ENCODE data around the gene SOCS3.
A peak's percentile ranks its signal among the peaks of the same experiment; 100 is the strongest.

SOCS3 gene

GRCh38 chr17:78399028-78399692 is 39.3 kb upstream of the SOCS3 start:
- Histone ChIP-seq H3K27ac (no peak overlapping the region), H3K27me3 (replicated peaks) (no peaks in the 10 kb centered on the region), H3K36me3 (replicated peaks) (peaks cover 55% of the 10 kb centered on the region), H3K4me3 (ENCODE audit: low read depth, low read length) (no peak overlapping the region)
- no peak for DNase-seq
- TF ChIP-seq CTCF (IDR thresholded peaks at IDR 0.05; ENCODE audit: low read depth, low read length, missing control alignments): no peak
- in situ Hi-C loops (cut with HindIII; ENCODE audit: low pct_ligation_motif_present, low sequenced_read_pairs): no loop called here

GRCh38 chr17:78398390-78398789 is 38.5 kb upstream of the SOCS3 start:
- no peak for DNase-seq
- TF ChIP-seq CTCF (IDR thresholded peaks at IDR 0.05; ENCODE audit: low read depth, low read length, missing control alignments): no peak
- in situ Hi-C loops (cut with HindIII; ENCODE audit: low pct_ligation_motif_present, low sequenced_read_pairs): no loop called here
- no peaks in the 10 kb centered on the region for H3K27me3 ChIP-seq (replicated peaks)
- H3K36me3 ChIP-seq (replicated peaks): peaks cover 49% of the 10 kb centered on the region
- H3K4me3 ChIP-seq (ENCODE audit: low read depth, low read length): no peak overlapping the region
- H3K27ac ChIP-seq: no peak overlapping the region

GRCh38 chr17:78397681-78398101 is 37.8 kb upstream of the SOCS3 start:
- peak; percentile 60 for DNase-seq
- peak overlapping the region; percentile 44 for H3K27ac ChIP-seq
- H3K4me3 ChIP-seq (ENCODE audit: low read depth, low read length): no peak overlapping the region
- in situ Hi-C loops (cut with HindIII; ENCODE audit: low pct_ligation_motif_present, low sequenced_read_pairs): no loop called here
- no peaks in the 10 kb centered on the region for H3K27me3 ChIP-seq (replicated peaks)
- no peak for TF ChIP-seq CTCF (IDR thresholded peaks at IDR 0.05; ENCODE audit: low read depth, low read length, missing control alignments)
- H3K36me3 ChIP-seq (replicated peaks): peaks cover 43% of the 10 kb centered on the region

- H3K27me3 ChIP-seq (replicated peaks): no peaks in the 10 kb centered on the region
- H3K27ac ChIP-seq: peak overlapping the region; percentile 44
- H3K36me3 ChIP-seq (replicated peaks): peaks cover 38% of the 10 kb centered on the region
- peak; percentile 57 for DNase-seq
- in situ Hi-C loops (cut with HindIII; ENCODE audit: low pct_ligation_motif_present, low sequenced_read_pairs): no loop called here
- no peak overlapping the region for H3K4me3 ChIP-seq (ENCODE audit: low read depth, low read length)
- no peak for TF ChIP-seq CTCF (IDR thresholded peaks at IDR 0.05; ENCODE audit: low read depth, low read length, missing control alignments)
These were observed 36.8 kb upstream of the SOCS3 start for GRCh38 chr17:78396441-78397337.

- no peak overlapping the region for H3K27ac ChIP-seq
- no peaks in the 10 kb centered on the region for H3K27me3 ChIP-seq (replicated peaks)
- H3K4me3 ChIP-seq (ENCODE audit: low read depth, low read length): no peak overlapping the region
- in situ Hi-C loops (cut with HindIII; ENCODE audit: low pct_ligation_motif_present, low sequenced_read_pairs): no loop called here
- no peak for TF ChIP-seq CTCF (IDR thresholded peaks at IDR 0.05; ENCODE audit: low read depth, low read length, missing control alignments)
- DNase-seq: no peak
- peaks cover 26% of the 10 kb centered on the region for H3K36me3 ChIP-seq (replicated peaks)
These were observed 35.3 kb upstream of the SOCS3 start for GRCh38 chr17:78395155-78395554.

Measured in brain microvascular endothelial cell (primary cell).